D341Med (cell line): ENCODE data around the gene SH3TC1.

Experiments used
- DNase-seq: peaks from one replicate; pipeline ENCODE4 v3.0.0; 2012; ENCODE audit warnings: low spot score

SH3TC1 gene

DNA sequence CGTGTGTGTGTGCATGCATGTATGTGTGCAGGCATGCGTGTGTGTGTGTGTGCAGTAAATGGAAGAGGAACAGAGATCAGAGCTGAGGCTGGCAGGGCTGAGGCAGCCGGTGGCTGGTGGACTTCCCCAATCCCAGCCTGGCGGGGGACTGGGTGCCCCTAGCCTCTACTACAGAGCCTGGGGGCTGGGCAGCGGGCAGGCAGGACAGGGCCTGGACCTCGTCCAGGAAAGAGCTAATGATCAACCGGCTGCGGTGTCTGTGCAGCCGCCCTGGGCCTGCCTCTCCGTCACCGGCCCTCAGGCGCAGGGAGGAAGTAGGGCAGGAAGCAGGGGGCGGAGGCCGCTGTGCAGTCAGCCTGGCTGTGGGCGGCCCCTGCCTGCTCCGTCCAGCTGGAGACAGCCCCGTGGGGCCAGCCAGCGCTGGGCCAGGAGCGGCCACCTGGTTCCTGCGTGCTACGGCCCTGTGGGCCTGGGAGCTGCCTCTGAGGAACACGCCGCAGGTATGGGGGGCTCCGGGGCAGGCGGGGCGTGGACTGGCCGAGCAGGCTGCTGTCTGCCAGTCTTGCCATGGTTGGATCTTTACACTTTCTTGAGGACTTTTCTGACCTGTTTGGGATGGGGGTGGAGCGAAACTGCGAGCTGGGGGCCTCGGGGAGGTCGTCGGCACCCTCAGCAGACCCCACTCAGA, at the start of gene SH3TC1:
TSS of gene SH3TC1 (plus strand) at position 385 of the 688 bp plus-strand sequence. CDS start 5,905 bp downstream, outside the sequence.
- no peak for DNase-seq

- DNase-seq, result no peak
Measured at GRCh38 chr4:8149664-8150063, 49.4 kb upstream of the SH3TC1 start.

DNA sequence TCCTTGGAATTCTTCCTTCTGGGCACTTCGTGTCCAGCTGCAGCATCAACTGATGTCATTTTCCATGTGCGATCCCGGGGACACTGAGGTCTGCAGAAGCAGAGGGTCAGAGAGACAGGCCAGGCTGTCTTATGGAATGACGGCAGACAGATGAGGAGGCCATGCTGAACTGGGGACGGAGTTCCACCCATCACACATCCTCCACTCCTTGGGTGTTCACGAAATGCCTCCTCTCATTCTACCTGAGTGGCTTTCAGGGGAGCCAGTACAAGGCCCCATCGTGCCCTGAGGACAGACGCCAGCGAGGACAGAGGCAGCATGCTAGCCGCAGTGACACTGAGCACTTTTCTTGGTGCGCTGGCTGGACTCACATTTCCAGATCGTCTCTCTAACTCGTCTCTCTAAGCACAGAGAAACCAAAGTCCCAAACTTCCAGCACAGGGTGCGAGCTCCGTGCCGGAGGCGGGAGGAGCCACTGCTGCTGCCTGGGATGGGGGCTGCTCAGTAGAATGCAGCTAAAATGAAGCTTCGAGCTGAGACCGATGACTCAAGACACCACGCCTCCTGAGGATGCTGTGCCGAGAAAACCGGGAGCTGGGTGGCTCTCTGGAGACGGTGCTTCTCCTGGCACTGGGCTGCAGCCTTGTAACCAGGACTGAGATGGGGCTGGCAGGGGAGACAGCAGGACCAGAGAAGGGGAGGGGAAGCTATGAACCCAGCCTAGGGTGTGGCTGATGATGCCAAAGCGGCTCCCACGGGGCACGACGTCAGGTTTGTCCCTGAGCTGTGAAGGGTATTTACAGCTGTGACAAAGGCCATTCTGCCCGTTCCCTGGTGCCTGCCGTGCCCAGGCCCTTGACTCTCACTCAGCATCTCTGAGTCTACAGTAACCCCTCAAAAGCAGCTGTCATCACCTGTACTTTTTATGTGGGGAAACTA, 48.7 kb upstream of the SH3TC1 start:
- no peak for DNase-seq

GRCh38 chr4:8151165-8151650, 47.9 kb upstream of the SH3TC1 start:
- no peak for DNase-seq

DNA sequence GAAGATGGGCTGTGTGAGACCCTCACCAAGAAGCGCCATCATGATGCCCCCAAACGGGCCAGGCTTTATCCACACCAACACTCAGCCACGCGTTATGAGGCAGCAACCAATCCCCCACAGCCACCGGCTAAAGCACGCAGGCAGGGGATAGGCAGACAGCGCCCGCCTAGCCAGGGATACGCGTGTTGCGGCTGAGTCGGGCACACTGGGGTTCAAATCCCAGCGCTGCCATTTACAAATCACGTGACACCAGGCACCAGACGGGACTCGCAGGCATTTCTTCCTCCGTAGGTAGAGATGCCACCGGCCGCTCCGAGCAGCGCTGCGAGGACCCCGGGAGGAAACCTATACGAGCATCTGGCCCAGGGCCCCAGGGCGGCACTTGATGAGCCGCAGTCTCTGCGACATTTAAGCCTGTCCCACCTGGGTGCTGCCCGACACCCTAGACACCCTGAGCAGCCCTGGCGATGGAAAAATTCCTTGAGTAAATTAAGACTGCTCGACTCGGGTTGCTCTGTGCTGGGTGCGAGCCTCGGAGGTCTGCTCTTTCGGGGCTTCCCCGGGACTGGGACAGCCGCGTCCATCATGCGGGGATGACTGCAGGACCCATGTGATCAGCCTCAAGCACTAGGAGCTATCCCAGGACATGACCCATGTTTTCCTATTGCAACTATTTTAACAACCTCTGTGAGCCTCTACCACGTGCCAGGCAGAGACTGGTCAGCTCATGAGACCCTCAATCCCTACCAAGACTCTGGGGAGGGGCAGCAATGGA, 46.8 kb upstream of the SH3TC1 start:
- DNase-seq, result no peak

DNA sequence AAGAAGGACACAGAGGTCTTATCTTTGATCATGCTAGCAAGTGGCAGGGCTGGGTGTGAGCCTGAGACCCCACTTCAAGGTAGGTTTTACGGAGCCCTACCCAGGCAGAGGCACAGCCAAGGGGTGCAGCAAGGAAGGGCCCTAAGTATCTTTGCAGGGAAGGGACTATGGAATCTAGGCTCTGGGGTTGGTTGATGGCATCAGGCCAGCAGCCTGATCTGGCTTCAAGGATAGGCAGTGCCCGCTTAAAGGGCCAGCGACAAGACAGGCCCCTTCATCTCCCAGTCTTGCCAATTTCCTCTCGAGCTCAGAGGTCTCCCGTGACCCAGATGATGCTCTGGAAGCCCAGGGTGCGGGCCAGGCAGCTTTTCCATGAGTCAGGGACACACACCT, 46.2 kb upstream of the SH3TC1 start:
- DNase-seq, result no peak

GRCh38 chr4:8153441-8153840, 45.6 kb upstream of the SH3TC1 start:
- no peak for DNase-seq

DNA sequence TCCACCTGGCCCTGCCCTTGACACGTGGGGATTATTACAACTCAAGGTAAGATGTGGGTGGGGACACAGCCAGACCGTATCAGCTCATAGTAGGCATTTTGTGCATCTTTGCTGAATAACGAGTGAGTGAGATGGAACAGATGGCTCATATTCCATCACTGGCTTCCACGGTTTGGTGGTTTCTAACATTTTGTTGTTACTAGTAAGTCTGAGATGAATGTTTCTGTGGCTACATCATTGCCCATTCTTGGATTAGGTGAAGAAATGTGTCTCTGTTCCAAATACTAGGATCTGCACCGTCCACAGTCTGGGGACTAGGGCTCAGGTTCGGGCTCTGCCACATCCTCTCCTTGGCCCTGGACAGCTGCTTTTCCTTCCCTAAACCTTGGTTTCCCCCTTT, 44.0 kb upstream of the SH3TC1 start:
- no peak for DNase-seq

DNA sequence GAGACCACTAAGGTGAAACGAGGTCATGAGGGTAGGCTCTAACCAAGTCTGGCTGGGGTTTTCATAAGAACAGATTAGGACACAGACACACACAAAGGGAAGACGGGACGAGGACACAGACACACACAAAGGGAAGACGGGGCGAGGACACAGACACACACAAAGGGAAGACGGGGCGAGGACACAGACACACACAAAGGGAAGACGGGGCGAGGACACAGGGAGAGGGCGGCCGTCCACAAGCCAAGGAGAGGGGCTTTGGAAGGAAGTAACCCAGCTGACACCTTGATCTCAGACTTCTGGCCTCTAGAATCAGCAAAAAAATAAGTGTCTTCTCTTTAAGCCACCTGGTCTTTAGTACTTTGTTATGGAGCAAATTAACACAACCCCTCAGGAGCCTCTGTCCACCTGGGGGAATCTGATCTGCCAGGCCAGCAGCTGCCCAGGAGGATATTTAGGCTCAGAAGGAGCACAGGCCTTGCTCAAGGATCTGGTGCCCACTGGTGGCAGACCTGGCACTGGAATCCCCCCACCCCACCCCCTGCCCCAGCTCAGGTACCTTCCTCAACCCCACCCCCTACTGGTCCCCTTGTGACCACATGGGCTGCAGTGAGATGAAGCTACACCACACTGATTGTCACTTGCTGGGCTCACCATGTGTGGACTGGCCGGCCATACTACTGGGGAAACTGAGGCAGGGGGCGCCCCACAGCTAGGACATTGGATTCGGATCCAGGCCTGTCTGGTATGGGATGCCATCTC, 43.2 kb upstream of the SH3TC1 start:
- no peak for DNase-seq

- DNase-seq, result no peak
Measured at GRCh38 chr4:8156617-8157016, 42.5 kb upstream of the SH3TC1 start.

- DNase-seq, result no peak
Measured at GRCh38 chr4:8157496-8157895, 41.6 kb upstream of the SH3TC1 start.

GRCh38 chr4:8157944-8158709, 41.0 kb upstream of the SH3TC1 start:
- DNase-seq, result no peak

- DNase-seq, result peak; percentile 100
Measured at GRCh38 chr4:8158710-8159536, 40.2 kb upstream of the SH3TC1 start, which contains the start of gene ABLIM2. Gene ABLIM2, minus strand, starts transcription at chr4:8158813. Its CDS starts 124 bp downstream, at chr4:8158689.

DNA sequence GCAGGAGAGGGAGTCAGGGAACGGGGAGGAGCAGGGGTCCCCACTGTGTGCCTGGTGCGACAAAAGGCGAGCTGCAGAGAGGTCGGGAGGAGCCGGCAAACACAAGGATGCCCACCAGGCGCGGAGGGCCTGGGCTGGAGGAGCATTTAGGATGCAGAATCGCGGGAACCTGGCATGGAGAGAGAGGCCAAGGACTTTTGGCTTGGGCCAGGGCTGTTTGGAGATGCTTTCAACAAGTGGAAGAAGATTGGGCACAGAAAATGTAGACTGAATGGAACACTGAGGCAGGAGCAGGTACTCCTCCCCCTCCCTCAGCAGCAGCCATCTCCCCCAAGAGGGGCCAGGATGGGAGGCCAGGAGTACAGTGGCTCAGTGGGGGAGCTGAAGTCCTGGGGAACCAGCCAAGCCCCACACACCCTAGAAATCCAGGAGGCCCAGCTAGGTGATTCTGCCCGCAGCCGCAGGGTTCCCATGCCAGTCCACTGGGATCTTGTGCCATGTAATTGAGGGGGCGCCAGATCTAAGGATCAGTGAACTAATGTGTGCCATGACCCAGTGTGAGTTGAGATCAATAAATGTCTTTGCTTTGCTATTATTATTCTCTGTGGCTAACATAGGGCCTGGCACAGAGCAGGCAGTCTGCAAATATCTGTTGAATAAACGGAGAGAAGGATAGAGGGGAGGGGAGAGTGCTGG, 39.4 kb upstream of the SH3TC1 start:
- DNase-seq, result no peak

DNA sequence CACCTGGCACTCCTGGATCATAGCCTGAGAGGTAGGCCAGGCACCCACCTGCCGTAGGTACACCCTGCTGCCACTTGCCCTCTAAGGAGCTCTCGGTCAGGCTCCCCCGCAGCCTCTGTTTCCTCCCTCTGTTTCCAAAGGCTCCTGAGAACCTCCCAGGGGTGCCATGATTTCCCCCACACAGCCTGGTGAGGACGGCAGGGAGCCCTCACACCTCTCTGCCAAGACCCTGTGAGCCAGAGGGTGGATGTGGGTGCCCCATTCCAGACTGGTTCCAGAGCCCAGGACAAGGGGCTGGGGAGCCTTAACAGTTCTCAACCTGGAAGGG, 38.9 kb upstream of the SH3TC1 start:
- no peak for DNase-seq

DNA sequence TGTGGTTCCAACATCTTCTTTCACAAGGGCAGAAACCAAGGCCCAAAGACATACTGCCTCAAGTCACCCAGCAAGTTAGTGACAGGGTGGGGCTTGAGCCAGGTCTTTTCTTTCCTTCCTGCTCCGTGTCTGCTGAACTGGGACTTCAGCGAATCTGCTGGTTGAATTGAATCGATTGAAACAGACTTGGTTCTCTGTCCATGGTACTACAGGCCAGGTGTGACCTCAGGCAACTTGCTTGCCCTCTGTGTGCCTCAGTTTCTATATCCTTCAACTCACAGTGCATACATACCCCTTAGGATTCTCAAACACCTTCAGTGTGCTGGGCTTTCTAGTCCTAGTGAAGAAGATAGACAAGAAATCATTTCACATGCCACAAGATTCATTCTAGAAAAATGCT, 38.5 kb upstream of the SH3TC1 start:
- DNase-seq, result no peak

DNA sequence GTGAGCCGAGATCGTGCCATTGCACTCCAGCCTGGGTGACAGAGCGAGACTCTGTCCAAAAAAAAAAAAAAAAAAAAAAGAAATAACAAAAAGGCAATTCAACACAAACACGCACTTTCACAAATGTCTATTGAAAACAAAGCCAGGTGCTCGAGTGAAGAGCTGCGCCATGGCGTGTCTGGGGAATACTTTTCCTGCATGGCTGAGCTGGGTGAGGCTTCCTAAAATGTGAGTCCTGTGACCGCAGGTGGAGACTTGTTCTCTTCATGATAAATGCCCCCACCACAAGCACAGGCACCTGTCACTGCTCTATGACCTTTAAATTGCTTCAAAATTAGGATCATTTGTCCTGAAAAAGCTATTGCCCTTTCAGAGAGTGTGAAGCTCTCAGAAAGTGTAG, 36.5 kb upstream of the SH3TC1 start:
- no peak for DNase-seq

- DNase-seq, result no peak
Measured at GRCh38 chr4:8163026-8163425, 36.1 kb upstream of the SH3TC1 start.

- no peak for DNase-seq
Measured at GRCh38 chr4:8163436-8164193, 35.5 kb upstream of the SH3TC1 start.
